RWPE2 (cell line): ENCODE data around the gene RASA2.

Experiments
- ATAC-seq: fragments of 200-7000 bp; cut with Tn5 transposase; 3 replicates; pipeline ENCODE4 v1.9.1; 2021; ENCODE audit warnings: low read depth
- DNase-seq: peaks from one replicate; pipeline ENCODE4 v3.0.0-alpha.2; 2020; ENCODE audit warnings: low spot score
- H3K27ac ChIP-seq: fragments of 450-650 bp; 2 replicates; pipeline ENCODE4 v1.5.1; 2017; ENCODE audit warnings: mild to moderate bottlenecking; ENCODE audit not compliant: poor library complexity, severe bottlenecking
- H3K27me3 ChIP-seq: fragments of 250-450 bp; sonication (Bioruptor Pico); 2 replicates; pipeline ENCODE4 v1.5.1; 2021; ENCODE audit warnings: mild to moderate bottlenecking, moderate library complexity; ENCODE audit not compliant: insufficient read depth, poor library complexity, severe bottlenecking
- H3K36me3 ChIP-seq: fragments of 250-450 bp; sonication (Bioruptor Pico); 2 replicates; pipeline ENCODE4 v1.5.1; 2020; ENCODE audit warnings: low read depth, mild to moderate bottlenecking, moderate library complexity
- H3K4me1 ChIP-seq: fragments of 250-450 bp; sonication (Bioruptor Pico); 2 replicates; pipeline ENCODE4 v1.5.1; 2021; ENCODE audit warnings: mild to moderate bottlenecking, moderate library complexity; ENCODE audit not compliant: insufficient read depth, poor library complexity, severe bottlenecking
- H3K4me3 ChIP-seq: fragments of 250-450 bp; sonication (Bioruptor Pico); 2 replicates; pipeline ENCODE4 v1.5.1; 2021; ENCODE audit warnings: mild to moderate bottlenecking, moderate library complexity; ENCODE audit not compliant: severe bottlenecking
- H3K9me3 ChIP-seq: fragments of 250-450 bp; sonication (Bioruptor Pico); 2 replicates; pipeline ENCODE4 v1.5.1; 2021; ENCODE audit warnings: mild to moderate bottlenecking, moderate library complexity; ENCODE audit not compliant: severe bottlenecking
- TF ChIP-seq, protein P1 (sequence below): fragments of 450-650 bp; IDR thresholded peaks from one replicate; pipeline ENCODE4 v1.5.1; 2017; ENCODE audit warnings: mild to moderate bottlenecking, moderate library complexity; ENCODE audit not compliant: poor library complexity, severe bottlenecking

Gene RASA2

GRCh38 chr3:141499284-141499683, 12.5 kb downstream of the RASA2 start:
- DNase-seq (no peak), ATAC-seq (no peak)
- TF ChIP-seq, protein P1, sequence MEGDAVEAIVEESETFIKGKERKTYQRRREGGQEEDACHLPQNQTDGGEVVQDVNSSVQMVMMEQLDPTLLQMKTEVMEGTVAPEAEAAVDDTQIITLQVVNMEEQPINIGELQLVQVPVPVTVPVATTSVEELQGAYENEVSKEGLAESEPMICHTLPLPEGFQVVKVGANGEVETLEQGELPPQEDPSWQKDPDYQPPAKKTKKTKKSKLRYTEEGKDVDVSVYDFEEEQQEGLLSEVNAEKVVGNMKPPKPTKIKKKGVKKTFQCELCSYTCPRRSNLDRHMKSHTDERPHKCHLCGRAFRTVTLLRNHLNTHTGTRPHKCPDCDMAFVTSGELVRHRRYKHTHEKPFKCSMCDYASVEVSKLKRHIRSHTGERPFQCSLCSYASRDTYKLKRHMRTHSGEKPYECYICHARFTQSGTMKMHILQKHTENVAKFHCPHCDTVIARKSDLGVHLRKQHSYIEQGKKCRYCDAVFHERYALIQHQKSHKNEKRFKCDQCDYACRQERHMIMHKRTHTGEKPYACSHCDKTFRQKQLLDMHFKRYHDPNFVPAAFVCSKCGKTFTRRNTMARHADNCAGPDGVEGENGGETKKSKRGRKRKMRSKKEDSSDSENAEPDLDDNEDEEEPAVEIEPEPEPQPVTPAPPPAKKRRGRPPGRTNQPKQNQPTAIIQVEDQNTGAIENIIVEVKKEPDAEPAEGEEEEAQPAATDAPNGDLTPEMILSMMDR = no peak
- Histone ChIP-seq H3K36me3 (peaks cover 23% of the 10 kb centered on the region; the same call in 1 of the 2 replicates), H3K4me1 (no peaks in the 10 kb centered on the region), H3K4me3 (no peak overlapping the region), H3K27ac (no peak overlapping the region), H3K9me3 (no peaks in the 10 kb centered on the region), H3K27me3 (no peaks in the 10 kb centered on the region)

GRCh38 chr3:141499965-141500364, 13.1 kb downstream of the RASA2 start:
- Histone ChIP-seq H3K4me3 (no peak overlapping the region), H3K4me1 (no peaks in the 10 kb centered on the region), H3K27ac (no peak overlapping the region), H3K36me3 (peaks cover 24% of the 10 kb centered on the region), H3K27me3 (no peaks in the 10 kb centered on the region), H3K9me3 (no peaks in the 10 kb centered on the region)
- TF ChIP-seq, protein P1 = no peak
- no peak for DNase-seq
- no peak for ATAC-seq

GRCh38 chr3:141500397-141500796, 13.6 kb downstream of the RASA2 start:
- DNase-seq = no peak
- TF ChIP-seq, protein P1 = no peak
- Histone ChIP-seq H3K4me3 (no peak overlapping the region), H3K27me3 (no peaks in the 10 kb centered on the region), H3K36me3 (peaks cover 24% of the 10 kb centered on the region), H3K9me3 (no peaks in the 10 kb centered on the region), H3K4me1 (no peaks in the 10 kb centered on the region), H3K27ac (no peak overlapping the region)
- no peak for ATAC-seq

- no peak for ATAC-seq
- TF ChIP-seq, protein P1 = no peak
- H3K9me3 ChIP-seq = no peaks in the 10 kb centered on the region
- H3K4me3 ChIP-seq = no peak overlapping the region
- no peaks in the 10 kb centered on the region for H3K27me3 ChIP-seq
- peaks cover 24% of the 10 kb centered on the region for H3K36me3 ChIP-seq
- no peak for DNase-seq
- no peak overlapping the region for H3K27ac ChIP-seq
- H3K4me1 ChIP-seq = no peaks in the 10 kb centered on the region
Observed at GRCh38 chr3:141505166-141505565, 18.3 kb downstream of the RASA2 start.

DNA sequence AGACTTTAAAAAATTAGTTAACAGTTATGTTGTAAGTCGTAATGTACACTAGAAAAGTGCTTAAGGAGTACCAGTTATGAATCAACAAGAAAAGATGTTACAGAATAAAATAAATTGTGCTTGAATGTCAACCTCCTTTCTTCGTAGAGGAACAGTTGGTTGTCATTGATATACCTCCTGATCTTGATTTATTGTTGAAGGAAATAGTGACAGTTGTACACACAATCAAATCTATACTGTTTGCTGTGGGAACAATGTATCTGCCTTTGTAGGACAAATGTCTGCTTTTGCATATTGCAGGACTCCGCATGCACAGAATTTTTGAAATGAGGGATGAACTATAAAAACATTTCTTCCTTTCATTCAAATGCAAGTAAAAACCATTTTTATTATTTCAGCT, 19.2 kb downstream of the RASA2 start:
- no peaks in the 10 kb centered on the region for H3K4me1 ChIP-seq
- TF ChIP-seq, protein P1 = no peak
- no peak overlapping the region for H3K27ac ChIP-seq
- peaks cover 19% of the 10 kb centered on the region for H3K36me3 ChIP-seq
- no peak overlapping the region for H3K4me3 ChIP-seq
- H3K27me3 ChIP-seq = no peaks in the 10 kb centered on the region
- ATAC-seq (no peak), DNase-seq (no peak)
- no peaks in the 10 kb centered on the region for H3K9me3 ChIP-seq
